Measurements from ENCODE around the gene SLC13A5. TPM values are rescaled to one million over a fixed set of nuclear protein-coding genes. Genes with fewer than 3 reads are reported as not detected.

Gene SLC13A5
- total RNA-seq, 1 experiment from 2014 or later: 0.92 TPM

GRCh38 chr17:6702567-6703215 is 10.5 kb downstream of the SLC13A5 start:
- Histone ChIP-seq H3K4me2 (no peak overlapping the region), H3K4me1 (replicated peaks; ENCODE audit: insufficient read depth) (peaks cover 10% of the 10 kb centered on the region), H3K9me2 (ENCODE audit: insufficient read depth) (no peaks in the 10 kb centered on the region), H3K27me3 (ENCODE audit: insufficient read depth, low read depth) (no peaks in the 10 kb centered on the region), H4K20me1 (ENCODE audit: insufficient read depth) (no peaks in the 10 kb centered on the region), H3K4me3 (no peak overlapping the region), H3K36me3 (ENCODE audit: low read depth) (no peaks in the 10 kb centered on the region), H2AFZ (no peak overlapping the region), H3K79me2 (ENCODE audit: low read depth) (no peaks in the 10 kb centered on the region), H3K9me3 (ENCODE audit: insufficient read depth, low read depth) (no peaks in the 10 kb centered on the region), H3F3A (ENCODE audit: insufficient read depth, low read depth) (no peaks in the 10 kb centered on the region), H3K27ac (no peak overlapping the region)
- intact Hi-C loops (cut with micrococcal nuclease; ENCODE audit: unreplicated experiment): no loop called here
- TF ChIP-seq CTCF (conservative IDR thresholded peaks at IDR 0.05): no peak
- no peak for TF ChIP-seq EZH2 (IDR thresholded peaks at IDR 0.05; ENCODE audit: low read depth)
- CTCF ChIA-PET: no interaction called here
- no TSS peak for BruUV-seq (replicated peaks)
- peak in 1 of 2 experiments; percentile 24 for DNase-seq
- POLR2A ChIA-PET (ENCODE audit: unreplicated experiment): interaction anchor here (0.6 kb wide), 1 partner anchor 54 kb away, joined by 4 read pairs; no protein-coding TSS in a partner anchor

GRCh38 chr17:6701719-6702118 is 11.4 kb downstream of the SLC13A5 start:
- Histone ChIP-seq H3K79me2 (ENCODE audit: low read depth) (no peaks in the 10 kb centered on the region), H3K4me3 (no peak overlapping the region), H2AFZ (no peak overlapping the region), H3K4me1 (replicated peaks; ENCODE audit: insufficient read depth) (peaks cover 10% of the 10 kb centered on the region), H3F3A (ENCODE audit: insufficient read depth, low read depth) (no peaks in the 10 kb centered on the region), H3K36me3 (ENCODE audit: low read depth) (no peaks in the 10 kb centered on the region), H3K9me2 (ENCODE audit: insufficient read depth) (no peaks in the 10 kb centered on the region), H3K27me3 (ENCODE audit: insufficient read depth, low read depth) (no peaks in the 10 kb centered on the region), H3K9me3 (ENCODE audit: insufficient read depth, low read depth) (no peaks in the 10 kb centered on the region), H3K4me2 (no peak overlapping the region), H4K20me1 (ENCODE audit: insufficient read depth) (no peaks in the 10 kb centered on the region), H3K27ac (no peak overlapping the region)
- BruUV-seq (replicated peaks): no TSS peak
- TF ChIP-seq EZH2 (IDR thresholded peaks at IDR 0.05; ENCODE audit: low read depth) (no peak), CTCF (conservative IDR thresholded peaks at IDR 0.05) (peak; percentile 53; the same call in 1 of the 2 replicates)
- POLR2A ChIA-PET (ENCODE audit: unreplicated experiment): interaction anchor here (0.6 to 0.7 kb wide), 2 partner anchors 55 to 194 kb away, joined by 4 to 6 read pairs; no protein-coding TSS in a partner anchor
- intact Hi-C loops (cut with micrococcal nuclease; ENCODE audit: unreplicated experiment): no loop called here
- peak; percentile 18 to 35 for DNase-seq
- CTCF ChIA-PET: interaction anchor here (0.6 kb wide), 1 partner anchor 492 kb away, joined by 4 read pairs; no protein-coding TSS in a partner anchor

- no peaks in the 10 kb centered on the region for H3K36me3 ChIP-seq (ENCODE audit: low read depth)
- no peak overlapping the region for H3K4me2 ChIP-seq
- no peak overlapping the region for H3K4me3 ChIP-seq
- no peaks in the 10 kb centered on the region for H3K27me3 ChIP-seq (ENCODE audit: insufficient read depth, low read depth)
- ChIA-PET POLR2A (ENCODE audit: unreplicated experiment) (no interaction called here), CTCF (no interaction called here)
- no peaks in the 10 kb centered on the region for H3K9me3 ChIP-seq (ENCODE audit: insufficient read depth, low read depth)
- DNase-seq: no peak
- H3K4me1 ChIP-seq (replicated peaks; ENCODE audit: insufficient read depth): peaks cover 10% of the 10 kb centered on the region
- no TSS peak for BruUV-seq (replicated peaks)
- no peaks in the 10 kb centered on the region for H3K79me2 ChIP-seq (ENCODE audit: low read depth)
- no peaks in the 10 kb centered on the region for H3F3A ChIP-seq (ENCODE audit: insufficient read depth, low read depth)
- intact Hi-C loops (cut with micrococcal nuclease; ENCODE audit: unreplicated experiment): no loop called here
- H2AFZ ChIP-seq: no peak overlapping the region
- no peak for TF ChIP-seq EZH2 (IDR thresholded peaks at IDR 0.05; ENCODE audit: low read depth)
- TF ChIP-seq CTCF (conservative IDR thresholded peaks at IDR 0.05): no peak
- H3K27ac ChIP-seq: no peak overlapping the region
- no peaks in the 10 kb centered on the region for H4K20me1 ChIP-seq (ENCODE audit: insufficient read depth)
- no peaks in the 10 kb centered on the region for H3K9me2 ChIP-seq (ENCODE audit: insufficient read depth)
Measured at GRCh38 chr17:6700948-6701307, 12.2 kb downstream of the SLC13A5 start.
